WERI-Rb-1 (cell line): ENCODE results near the gene FRMD8.

ENCODE experiments used
- DNase-seq: peaks from one replicate; pipeline ENCODE4 v3.0.0-alpha.2; 2020
- H3K27ac ChIP-seq: fragments of 250-450 bp; sonication (Bioruptor Pico); 2 replicates; pipeline ENCODE4 v1.5.1; 2020; ENCODE audit warnings: mild to moderate bottlenecking, moderate library complexity
- H3K27me3 ChIP-seq: fragments of 250-450 bp; sonication (Bioruptor Pico); 2 replicates; pipeline ENCODE4 v1.5.1; 2021; ENCODE audit warnings: mild to moderate bottlenecking, low read depth, moderate library complexity; ENCODE audit not compliant: insufficient read depth, severe bottlenecking
- H3K36me3 ChIP-seq: fragments of 250-450 bp; sonication (Bioruptor Pico); 2 replicates; pipeline ENCODE4 v1.5.1; 2020; ENCODE audit warnings: mild to moderate bottlenecking, moderate library complexity
- H3K4me3 ChIP-seq: 2 replicates; pipeline ENCODE4 v1.5.1; 2011; ENCODE audit warnings: low read depth, mild to moderate bottlenecking, control low read depth, low read length
- H3K9me3 ChIP-seq: fragments of 250-450 bp; sonication (Bioruptor Pico); 2 replicates; pipeline ENCODE4 v1.5.1; 2021; ENCODE audit warnings: mild to moderate bottlenecking, moderate library complexity; ENCODE audit not compliant: severe bottlenecking
- CTCF ChIP-seq: IDR thresholded peaks from 2 replicates; pipeline ENCODE4 v1.5.1; 2011; ENCODE audit warnings: low read depth, mild to moderate bottlenecking, control low read depth, inconsistent platforms, low read length

FRMD8 gene

GRCh38 chr11:65352783-65353182 is 33.7 kb upstream of the FRMD8 start:
- H3K27me3 ChIP-seq = no peaks in the 10 kb centered on the region
- no peak for DNase-seq
- peaks cover 49% of the 10 kb centered on the region for H3K36me3 ChIP-seq
- TF ChIP-seq CTCF = no peak
- no peak overlapping the region for H3K4me3 ChIP-seq
- H3K9me3 ChIP-seq = no peaks in the 10 kb centered on the region
- no peak overlapping the region for H3K27ac ChIP-seq

GRCh38 chr11:65353376-65353775 is 33.1 kb upstream of the FRMD8 start:
- Histone ChIP-seq H3K4me3 (no peak overlapping the region), H3K27ac (no peak overlapping the region; the same call in 1 of the 2 replicates)
- no peak for TF ChIP-seq CTCF

GRCh38 chr11:65353900-65354264 is 32.6 kb upstream of the FRMD8 start:
- Histone ChIP-seq H3K27ac (peak overlapping the region; percentile 68), H3K27me3 (no peaks in the 10 kb centered on the region), H3K36me3 (peaks cover 38% of the 10 kb centered on the region), H3K4me3 (peak overlapping the region; percentile 51), H3K9me3 (no peaks in the 10 kb centered on the region)
- peak; percentile 32 for DNase-seq
- TF ChIP-seq CTCF = no peak

More at GRCh38 chr11:65353376-65353775, 33.1 kb upstream of the FRMD8 start:
- H3K27me3 ChIP-seq = no peaks in the 10 kb centered on the region
- peaks cover 43% of the 10 kb centered on the region for H3K36me3 ChIP-seq
- H3K9me3 ChIP-seq = no peaks in the 10 kb centered on the region
- DNase-seq = no peak

DNA sequence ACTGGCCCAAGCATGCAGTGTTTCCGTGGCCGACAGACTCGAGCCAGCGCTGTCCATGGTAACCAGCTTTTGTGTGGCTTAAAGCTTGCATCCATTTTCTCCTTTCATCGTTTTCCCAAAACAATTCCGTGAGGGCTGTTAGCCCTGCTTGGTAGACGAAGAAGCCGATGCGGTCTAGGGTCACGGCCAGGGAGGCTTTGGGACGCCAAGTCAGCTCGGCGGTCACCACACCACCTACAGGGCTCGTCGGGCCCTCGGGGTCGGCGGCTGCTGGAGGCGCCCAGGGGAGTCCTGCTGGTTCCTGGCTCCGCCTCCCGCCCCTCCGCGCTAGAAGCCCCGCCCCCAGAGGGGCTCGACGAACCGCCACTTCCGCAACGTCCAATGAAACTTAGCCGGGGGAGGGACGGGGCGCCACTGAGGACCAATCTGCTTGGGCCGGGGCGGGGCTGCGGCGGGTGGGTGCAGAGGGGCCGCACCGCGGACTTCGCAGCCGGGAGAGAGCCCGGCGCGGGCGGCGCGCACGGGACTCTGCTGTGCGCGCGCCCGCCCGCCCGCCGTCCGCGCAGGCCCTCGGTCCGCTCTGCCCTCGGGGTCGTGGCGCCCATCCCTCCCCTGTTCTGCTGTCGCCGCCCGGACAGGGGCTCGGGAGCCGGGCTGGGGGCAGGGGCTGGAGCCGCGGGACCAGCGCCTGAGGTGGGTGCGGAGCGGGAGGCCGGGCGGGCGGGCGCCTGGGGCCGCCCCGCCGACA is 32.0 kb upstream of the FRMD8 start, which contains the start of gene TIGD3:
Gene TIGD3, plus strand, starts transcription at position 487 of the 748 bp plus-strand sequence. CDS start 1,058 bp downstream, outside the sequence.
- Histone ChIP-seq H3K9me3 (no peaks in the 10 kb centered on the region), H3K27ac (peak within 1 kb of the TSS; percentile 81), H3K4me3 (peak within 1 kb of the TSS; percentile 51), H3K36me3 (peaks cover 32% of the 10 kb centered on the region), H3K27me3 (no peaks in the 10 kb centered on the region)
- TF ChIP-seq CTCF = 0 out of 2 replicates have a peak, but pooled peaks have one; percentile 12
- DNase-seq = peak; percentile 99

DNA sequence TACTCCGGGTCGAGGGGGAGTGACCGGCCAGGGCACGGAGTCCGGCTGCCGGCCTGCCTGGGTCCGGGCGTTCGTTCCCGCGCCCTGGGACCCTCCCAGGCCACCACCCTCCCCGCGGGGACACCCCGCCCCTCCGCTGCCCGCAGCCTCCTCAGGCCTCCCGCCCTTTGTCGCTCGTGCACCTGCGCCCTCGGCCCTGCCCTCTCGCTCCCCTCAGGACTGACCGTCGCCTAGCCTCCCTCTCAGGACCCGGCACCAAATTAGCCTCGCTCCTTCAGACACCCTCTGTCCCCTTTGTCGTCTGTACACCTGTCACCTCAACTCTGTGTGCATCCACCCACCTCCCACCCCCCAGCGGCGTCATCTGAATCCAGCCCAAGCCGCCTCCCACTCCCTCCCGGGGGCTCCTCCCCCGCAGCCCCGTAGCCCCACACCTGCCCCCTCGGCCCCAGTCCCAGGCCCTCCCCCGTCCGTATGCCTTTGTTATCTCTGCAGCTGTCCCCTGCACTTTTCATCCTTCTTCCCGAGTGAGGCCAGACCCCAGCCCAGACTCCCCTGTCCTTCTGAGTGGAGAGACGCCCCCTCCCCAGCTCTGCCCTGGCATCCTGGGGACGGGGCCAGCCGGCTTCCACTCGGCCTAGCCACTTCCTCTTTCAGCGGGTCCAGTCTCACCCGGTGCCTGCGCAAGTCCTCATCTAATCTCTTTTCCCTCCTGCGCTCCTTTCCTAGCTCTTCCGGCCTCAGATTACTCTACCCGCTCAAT is 31.2 kb upstream of the FRMD8 start:
- Histone ChIP-seq H3K27me3 (no peaks in the 10 kb centered on the region), H3K36me3 (peaks cover 25% of the 10 kb centered on the region), H3K27ac (peak overlapping the region; percentile 81), H3K9me3 (no peaks in the 10 kb centered on the region), H3K4me3 (peak overlapping the region; percentile 49)
- no peak for TF ChIP-seq CTCF
- DNase-seq = peak; percentile 82
